Measurements from ENCODE around the gene PRKCA. TPM values are rescaled to one million over a fixed set of nuclear protein-coding genes. Genes with fewer than 3 reads are reported as not detected.
"Not testable (repeated sequence)": the region's sequence is repeated elsewhere in the genome, so short reads cannot be mapped to it uniquely, and the experiment has no call there.

Gene PRKCA
- total RNA-seq, 1 donor from 2014 or later = 112 TPM

- intact Hi-C loops (cut with micrococcal nuclease) = no loop called here
Observed at GRCh38 chr17:66716236-66717026, 414.0 kb downstream of the PRKCA start.

GRCh38 chr17:66717641-66718058 lies 415.2 kb downstream of the PRKCA start:
- intact Hi-C loops (cut with micrococcal nuclease) = no loop called here

DNA sequence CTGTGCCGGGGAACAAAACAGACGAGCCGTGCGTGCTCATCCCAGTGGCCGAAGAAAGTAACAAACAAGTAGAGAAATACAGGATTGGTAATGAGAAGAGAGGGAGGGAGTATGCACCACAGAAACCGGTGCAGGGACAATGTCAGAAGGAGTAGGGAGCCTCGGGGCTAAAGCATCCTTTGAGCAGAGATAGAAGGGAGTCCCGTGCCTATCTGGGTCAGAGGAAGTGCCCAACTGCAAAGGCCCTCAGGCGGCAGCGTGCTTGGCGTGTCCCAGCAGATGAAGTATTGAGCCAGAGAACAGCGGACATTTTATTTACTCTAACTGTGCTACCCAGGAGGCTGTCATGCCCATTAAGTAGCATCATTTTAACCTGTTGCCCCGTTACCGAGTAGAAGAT lies 417.6 kb downstream of the PRKCA start:
- intact Hi-C loops (cut with micrococcal nuclease) = no loop called here

DNA sequence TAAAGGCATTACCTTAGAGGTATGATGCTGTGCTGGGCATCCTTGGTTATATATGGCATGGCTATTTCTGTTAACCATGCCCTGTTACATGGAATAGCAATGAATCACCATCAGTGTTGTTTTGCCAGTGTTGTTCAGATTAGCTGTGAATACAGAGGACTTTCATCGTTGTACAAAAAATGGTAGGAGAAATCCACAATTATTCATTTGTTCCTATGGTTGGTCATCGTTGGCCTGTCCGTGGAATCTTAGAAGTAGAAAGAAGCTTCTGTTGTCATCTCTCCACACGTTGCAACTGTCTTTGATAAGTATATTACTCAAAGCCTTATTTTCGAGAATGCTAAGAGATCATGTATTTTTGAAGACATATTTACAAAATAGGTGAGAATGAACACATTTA lies 418.2 kb downstream of the PRKCA start:
- intact Hi-C loops (cut with micrococcal nuclease) = no loop called here

DNA sequence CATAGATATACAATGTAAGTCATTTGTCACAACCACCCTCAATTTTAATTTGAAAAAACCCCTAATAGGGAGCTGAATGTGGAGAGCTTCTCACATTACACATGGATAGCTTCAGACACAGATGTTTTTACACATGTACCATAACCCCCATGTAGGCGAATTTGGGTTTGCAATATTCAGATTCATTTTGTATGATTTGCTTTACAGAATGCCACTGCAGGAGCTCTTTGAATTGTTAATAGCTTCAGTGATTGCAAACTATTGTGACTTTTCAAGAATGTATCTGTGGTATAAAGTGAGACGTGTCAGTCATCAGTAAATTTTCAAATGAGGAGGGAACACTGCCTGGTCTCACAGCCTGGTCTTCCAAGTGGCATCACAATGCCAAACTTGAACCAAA lies 419.9 kb downstream of the PRKCA start:
- intact Hi-C loops (cut with micrococcal nuclease) = no loop called here

GRCh38 chr17:66724581-66725341 lies 422.3 kb downstream of the PRKCA start:
- intact Hi-C loops (cut with micrococcal nuclease) = no loop called here

- intact Hi-C loops (cut with micrococcal nuclease) = not testable (repeated sequence)
Observed at GRCh38 chr17:66725438-66725837, 423.0 kb downstream of the PRKCA start.

- intact Hi-C loops (cut with micrococcal nuclease) = no loop called here
Observed at GRCh38 chr17:66725956-66726355, 423.5 kb downstream of the PRKCA start.

- intact Hi-C loops (cut with micrococcal nuclease) = no loop called here
Observed at GRCh38 chr17:66726371-66726770, 424.0 kb downstream of the PRKCA start.

DNA sequence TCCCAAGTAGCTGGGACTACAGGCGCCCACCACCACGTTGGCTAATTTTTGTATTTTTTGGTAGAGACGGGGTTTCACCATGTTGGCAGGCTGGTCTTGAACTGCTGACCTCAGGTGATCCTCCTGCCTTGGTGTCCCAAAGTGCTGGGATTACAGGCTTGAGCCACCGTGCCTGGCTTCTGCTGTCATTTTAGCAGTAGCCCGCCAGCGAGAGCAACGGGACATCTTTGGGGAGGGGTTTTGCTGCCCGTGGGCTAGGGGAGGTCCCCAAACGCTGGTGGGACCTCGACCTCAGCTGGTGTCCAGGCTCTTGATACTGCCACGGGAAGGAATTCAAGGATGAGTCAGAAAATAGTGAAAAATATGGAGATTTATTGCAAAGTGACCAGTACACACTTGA lies 424.4 kb downstream of the PRKCA start:
- intact Hi-C loops (cut with micrococcal nuclease) = no loop called here

- intact Hi-C loops (cut with micrococcal nuclease) = no loop called here
Observed at GRCh38 chr17:66727634-66728570, 425.5 kb downstream of the PRKCA start.

GRCh38 chr17:66730461-66730923 lies 428.1 kb downstream of the PRKCA start:
- intact Hi-C loops (cut with micrococcal nuclease) = no loop called here

DNA sequence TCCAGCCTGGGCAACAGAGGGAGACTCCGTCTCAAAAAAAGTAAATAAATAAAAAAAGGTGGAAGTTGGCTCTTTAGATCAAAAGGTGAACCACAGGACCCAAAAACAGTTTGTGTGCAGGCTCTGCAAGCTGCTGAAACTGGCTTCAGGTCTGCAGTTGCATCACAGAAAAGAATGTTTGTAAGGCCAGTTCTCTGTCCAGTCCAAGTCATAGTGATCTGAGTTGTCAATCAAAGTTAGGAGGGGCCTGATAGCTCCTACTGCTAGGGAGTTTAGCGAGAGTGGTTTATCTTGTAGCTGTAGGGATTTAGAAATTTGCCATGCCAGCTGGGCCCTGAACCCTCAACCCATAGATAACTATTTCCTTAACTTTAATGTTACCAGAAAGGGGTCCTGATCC lies 431.3 kb downstream of the PRKCA start:
- intact Hi-C loops (cut with micrococcal nuclease) = no loop called here

- intact Hi-C loops (cut with micrococcal nuclease) = no loop called here
Observed at GRCh38 chr17:66734186-66734943, 432.0 kb downstream of the PRKCA start.

DNA sequence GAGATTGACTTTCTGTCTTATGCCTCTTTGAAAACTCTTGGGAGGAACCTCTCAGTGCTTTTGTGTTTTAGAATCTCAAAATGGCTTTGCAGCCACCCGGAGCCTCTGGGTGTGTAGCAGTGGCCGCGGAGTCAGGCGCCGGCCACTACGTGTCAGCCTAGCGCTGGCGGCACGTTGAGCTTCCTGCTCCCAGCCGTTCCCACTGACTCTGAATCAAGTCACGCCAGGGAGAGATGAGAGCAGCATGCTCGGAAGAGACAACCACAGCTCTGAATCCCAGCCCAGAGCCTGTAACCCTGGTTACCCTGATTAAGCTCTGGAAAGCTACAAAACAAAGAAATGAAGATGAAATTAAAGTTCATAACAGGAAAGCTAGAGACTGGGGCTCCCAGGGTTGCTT lies 435.1 kb downstream of the PRKCA start:
- intact Hi-C loops (cut with micrococcal nuclease) = no loop called here

GRCh38 chr17:66738301-66738700 lies 435.9 kb downstream of the PRKCA start:
- intact Hi-C loops (cut with micrococcal nuclease) = no loop called here

DNA sequence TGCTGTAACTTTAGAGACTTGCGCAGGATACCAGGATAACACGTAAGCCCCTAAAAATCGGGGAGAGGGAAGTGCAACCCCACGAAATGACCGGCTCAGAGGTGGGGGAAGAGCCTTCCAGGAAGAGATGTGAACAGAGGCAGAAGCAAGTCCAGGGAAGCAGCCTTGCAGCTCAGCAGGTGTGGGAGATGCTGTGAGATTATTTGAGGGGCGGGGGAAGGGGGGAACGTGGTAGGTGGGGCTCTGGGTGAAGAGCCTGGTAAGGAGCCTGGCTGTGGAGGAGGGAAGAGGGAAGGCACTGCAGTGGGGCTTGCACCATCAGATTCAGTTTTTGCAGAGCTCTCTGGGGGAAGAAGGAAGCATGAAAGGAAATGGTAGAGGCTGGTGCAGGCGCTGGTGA lies 437.1 kb downstream of the PRKCA start:
- intact Hi-C loops (cut with micrococcal nuclease) = no loop called here

- intact Hi-C loops (cut with micrococcal nuclease) = no loop called here
Observed at GRCh38 chr17:66740226-66740625, 437.8 kb downstream of the PRKCA start.

GRCh38 chr17:66743511-66743910 lies 441.1 kb downstream of the PRKCA start:
- intact Hi-C loops (cut with micrococcal nuclease) = no loop called here

GRCh38 chr17:66746736-66747135 lies 444.3 kb downstream of the PRKCA start:
- intact Hi-C loops (cut with micrococcal nuclease) = no loop called here

All from T-helper 2 cell treated with Interferon-gamma antibody and Interleukin-4, amounts not matched to agents 100 ng/mL and 5 ng/mL, for 36 hours (primary cell).